Keratinocyte (primary cell): Measurements from ENCODE around the gene MDH1. TPM values are rescaled to one million over a fixed set of nuclear protein-coding genes. Genes with fewer than 3 reads are reported as not detected.

ENCODE experiments used
- DNase-seq: peaks from one replicate; pipeline ENCODE4 v3.0.0-alpha.2; 2011; ENCODE audit warnings: low read depth, missing footprints, low spot score
- FAIRE-seq: peaks from 2 replicates; lab custom pipeline; 2011; peaks lifted over from hg19 to GRCh38; lab: Jason Lieb, UNC
- H2AFZ ChIP-seq: 2 replicates; pipeline ENCODE4 v1.6.0; 2012; ENCODE audit warnings: low read length, control low read depth, inconsistent platforms; ENCODE audit not compliant: control insufficient read depth
- H3K27ac ChIP-seq: 2 replicates; pipeline ENCODE4 v1.5.1; 2011; ENCODE audit warnings: low read length; ENCODE audit not compliant: control insufficient read depth, insufficient read depth
- H3K27me3 ChIP-seq: 3 replicates; pipeline ENCODE4 v1.6.0; 2011; ENCODE audit warnings: low read length; ENCODE audit not compliant: control insufficient read depth, insufficient read depth; ENCODE audit errors: extremely low read depth
- H3K36me3 ChIP-seq, 2 experiments: 2 replicates in 1 of 2; 3 replicates in 1 of 2; pipeline ENCODE4 v1.5.1; 2011; ENCODE audit warnings: low read length in 2 of 2, mild to moderate bottlenecking in 1 of 2; ENCODE audit not compliant: control insufficient read depth in 2 of 2, insufficient read depth in 2 of 2; ENCODE audit errors: extremely low read depth in 1 of 2
- H3K4me1 ChIP-seq: 3 replicates; pipeline ENCODE4 v1.5.1; 2011; ENCODE audit warnings: low read length; ENCODE audit not compliant: control insufficient read depth, insufficient read depth; ENCODE audit errors: extremely low read depth
- H3K4me2 ChIP-seq: 3 replicates; pipeline ENCODE4 v1.6.0; 2011; ENCODE audit warnings: low read depth, low read length; ENCODE audit not compliant: control insufficient read depth, insufficient read depth; ENCODE audit errors: extremely low read depth
- H3K4me3 ChIP-seq, 3 experiments: fragments of 200-600 bp in 1 of 3; sonication (generic) in 1 of 3; 2 replicates in 2 of 3; 3 replicates in 1 of 3; pipeline ENCODE4 v1.5.1; 2011 to 2016; ENCODE audit warnings: low read length in 3 of 3, mild to moderate bottlenecking in 3 of 3, control low read depth in 2 of 3, inconsistent platforms in 1 of 3, low read depth in 1 of 3, mixed read lengths in 1 of 3, mixed run types in 1 of 3, moderate library complexity in 1 of 3; ENCODE audit not compliant: control insufficient read depth in 2 of 3, insufficient read depth in 2 of 3; ENCODE audit errors: extremely low read depth in 1 of 3
- H3K79me2 ChIP-seq: 2 replicates; pipeline ENCODE4 v1.6.0; 2012; ENCODE audit warnings: low read length; ENCODE audit not compliant: control insufficient read depth, insufficient read depth
- H3K9ac ChIP-seq: 3 replicates; pipeline ENCODE4 v1.6.0; 2011; ENCODE audit warnings: low read length; ENCODE audit not compliant: control insufficient read depth, insufficient read depth; ENCODE audit errors: extremely low read depth
- H3K9me1 ChIP-seq: 3 replicates; pipeline ENCODE4 v1.6.0; 2011; ENCODE audit warnings: low read length; ENCODE audit not compliant: control insufficient read depth, insufficient read depth; ENCODE audit errors: extremely low read depth
- H3K9me3 ChIP-seq: 2 replicates; pipeline ENCODE4 v1.5.1; 2012; ENCODE audit warnings: low read depth, low read length; ENCODE audit not compliant: control insufficient read depth
- H4K20me1 ChIP-seq: 3 replicates; pipeline ENCODE4 v1.6.0; 2011; ENCODE audit warnings: low read length; ENCODE audit not compliant: control insufficient read depth, insufficient read depth; ENCODE audit errors: extremely low read depth
- EZH2 ChIP-seq: IDR thresholded peaks from one replicate; pipeline ENCODE4 v1.6.1; 2012; ENCODE audit warnings: inconsistent platforms, mild to moderate bottlenecking, low read length, moderate library complexity
- dilution Hi-C: fragments of 300-500 bp; cut with MboI; formaldehyde crosslinking; loops from one replicate; pipeline ENCODE4 v1.7.0; 2020; ENCODE audit warnings: low sequenced_read_pairs; ENCODE audit not compliant: extremely low pct_ligation_motif_present
- polyA plus RNA-seq, 5 experiments: library from polyadenylated mRNA; depleted of rRNA in 3 of 5; stranded (reverse) in 3 of 5; stranded (forward) in 1 of 5; unstranded in 1 of 5; fragments of >200 nt; gene quantifications; 1 replicate in 1 of 5; 2 replicates in 3 of 5; 3 replicates in 1 of 5; pipeline versions ENCODE4 v1.2.1 to v1.2.3, GENCODE V29; 2011 to 2012; ENCODE audit warnings: missing spikeins in 2 of 5, low read depth in 1 of 5, low replicate concordance in 1 of 5
- TF ChIP-seq, protein P1 (sequence below), 3 experiments: IDR thresholded peaks in 1 of 3; conservative IDR thresholded peaks in 1 of 3; optimal IDR thresholded peaks in 1 of 3; 2 replicates in 2 of 3; 3 replicates in 1 of 3; pipeline versions ENCODE3 to v1.5.1; 2011; ENCODE audit warnings: low read length in 3 of 3, mild to moderate bottlenecking in 3 of 3, moderate library complexity in 2 of 3, control low read depth in 1 of 3, inconsistent platforms in 1 of 3; ENCODE audit not compliant: insufficient read depth in 2 of 3; ENCODE audit errors: extremely low read depth in 1 of 3

The MDH1 gene
- polyA plus RNA-seq, 1 donor (not counting 4 experiments of a cell fraction or from before 2014, with no cell fraction given): 320 TPM

DNA sequence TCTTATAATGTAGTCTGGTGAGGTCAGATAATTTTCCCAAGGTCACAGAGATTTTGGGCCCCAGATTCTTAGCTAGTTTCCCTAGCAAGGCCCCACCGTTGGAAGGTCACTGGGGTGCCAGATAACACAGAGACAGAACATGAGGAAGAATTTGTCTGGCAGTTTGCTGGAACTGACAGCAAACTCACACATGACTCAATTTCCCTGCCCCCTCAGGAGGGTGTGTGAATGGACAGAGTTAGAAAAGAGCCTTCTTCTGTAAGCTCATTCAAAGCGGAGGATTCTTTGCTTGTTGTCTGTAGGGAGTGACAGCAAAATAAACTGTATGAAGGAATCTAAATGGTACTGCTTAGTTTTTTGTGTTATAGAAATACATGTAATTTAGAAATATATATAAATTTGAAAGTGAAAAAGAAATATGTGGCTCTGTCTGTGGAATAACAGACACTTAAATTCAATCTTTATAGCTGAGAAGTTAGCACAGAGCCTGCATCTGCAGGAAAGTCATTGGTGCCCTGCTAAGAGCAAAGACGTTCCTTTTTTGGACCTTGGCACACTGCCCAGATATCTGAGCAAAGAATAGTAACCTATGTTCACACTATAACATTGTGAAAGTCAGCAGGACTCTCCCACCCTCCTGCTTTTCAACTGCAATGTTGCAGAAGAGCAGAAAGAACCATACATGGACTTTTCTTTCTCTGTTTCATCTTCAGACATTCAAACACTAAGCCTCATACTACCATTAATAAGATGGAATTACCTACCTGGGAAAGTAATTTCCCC, 2.1 kb downstream of the MDH1 start:
- no peak overlapping the region for H3K27ac ChIP-seq
- peak overlapping the region; percentile 13 for H3K4me2 ChIP-seq
- peaks cover 13% of the 10 kb centered on the region for H3K4me1 ChIP-seq
- dilution Hi-C loops: no loop called here
- no peak for TF ChIP-seq EZH2
- TF ChIP-seq, protein P1, sequence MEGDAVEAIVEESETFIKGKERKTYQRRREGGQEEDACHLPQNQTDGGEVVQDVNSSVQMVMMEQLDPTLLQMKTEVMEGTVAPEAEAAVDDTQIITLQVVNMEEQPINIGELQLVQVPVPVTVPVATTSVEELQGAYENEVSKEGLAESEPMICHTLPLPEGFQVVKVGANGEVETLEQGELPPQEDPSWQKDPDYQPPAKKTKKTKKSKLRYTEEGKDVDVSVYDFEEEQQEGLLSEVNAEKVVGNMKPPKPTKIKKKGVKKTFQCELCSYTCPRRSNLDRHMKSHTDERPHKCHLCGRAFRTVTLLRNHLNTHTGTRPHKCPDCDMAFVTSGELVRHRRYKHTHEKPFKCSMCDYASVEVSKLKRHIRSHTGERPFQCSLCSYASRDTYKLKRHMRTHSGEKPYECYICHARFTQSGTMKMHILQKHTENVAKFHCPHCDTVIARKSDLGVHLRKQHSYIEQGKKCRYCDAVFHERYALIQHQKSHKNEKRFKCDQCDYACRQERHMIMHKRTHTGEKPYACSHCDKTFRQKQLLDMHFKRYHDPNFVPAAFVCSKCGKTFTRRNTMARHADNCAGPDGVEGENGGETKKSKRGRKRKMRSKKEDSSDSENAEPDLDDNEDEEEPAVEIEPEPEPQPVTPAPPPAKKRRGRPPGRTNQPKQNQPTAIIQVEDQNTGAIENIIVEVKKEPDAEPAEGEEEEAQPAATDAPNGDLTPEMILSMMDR (optimal IDR thresholded peaks at IDR 0.05 in 1 of 3, IDR thresholded peaks at IDR 0.05 in 1 of 3, conservative IDR thresholded peaks at IDR 0.05 in 1 of 3; ENCODE audit: extremely low read depth in 1 of 3, insufficient read depth in 2 of 3, low read length in 3 of 3): no peak
- no peak overlapping the region for H3K9ac ChIP-seq
- H2AFZ ChIP-seq: no peak overlapping the region
- no peaks in the 10 kb centered on the region for H3K27me3 ChIP-seq
- DNase-seq: no peak
- peaks cover 2% of the 10 kb centered on the region for H3K9me1 ChIP-seq
- H3K4me3 ChIP-seq: no peak overlapping the region
- H4K20me1 ChIP-seq: no peaks in the 10 kb centered on the region
- peaks cover 53% of the 10 kb centered on the region for H3K79me2 ChIP-seq
- no peaks in the 10 kb centered on the region for H3K9me3 ChIP-seq
- no peak for FAIRE-seq
- H3K36me3 ChIP-seq: peaks cover 3 to 8% of the 10 kb centered on the region in 2 experiments

DNA sequence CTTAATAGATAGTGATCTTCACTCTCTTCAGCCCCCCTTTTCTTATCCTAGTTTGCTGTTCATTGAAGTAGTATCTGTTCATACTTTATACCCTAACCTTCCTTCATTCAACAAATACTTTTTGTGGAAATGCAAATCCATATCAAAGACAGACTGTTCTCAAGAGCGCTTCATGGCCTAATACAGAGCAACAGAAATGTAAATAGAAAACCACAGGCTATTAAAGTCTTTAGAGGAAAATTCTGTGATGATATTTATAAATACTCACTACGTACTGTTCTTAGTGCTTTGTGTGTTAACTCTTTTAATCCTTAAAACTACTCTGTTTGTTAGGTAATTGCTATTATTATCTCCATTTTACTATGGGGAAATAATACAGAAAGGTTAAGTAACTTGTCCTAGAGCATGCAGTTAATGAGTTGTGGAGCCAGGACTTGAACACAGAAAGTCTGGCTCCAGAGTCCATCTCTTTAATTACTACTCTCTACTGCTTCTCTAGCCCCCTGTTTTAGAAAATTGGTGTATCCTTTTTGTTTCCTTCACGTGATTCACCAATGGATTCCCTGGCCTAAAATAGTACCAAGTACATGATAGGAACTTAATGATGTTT, 2.9 kb downstream of the MDH1 start:
- no peak for FAIRE-seq
- H3K36me3 ChIP-seq: peaks cover 6 to 8% of the 10 kb centered on the region in 2 experiments
- H3K4me1 ChIP-seq: peaks cover 13% of the 10 kb centered on the region
- dilution Hi-C loops: no loop called here
- H3K79me2 ChIP-seq: peaks cover 54% of the 10 kb centered on the region
- no peak overlapping the region for H3K9ac ChIP-seq
- no peak for DNase-seq
- no peaks in the 10 kb centered on the region for H3K9me3 ChIP-seq
- peaks cover 2% of the 10 kb centered on the region for H3K9me1 ChIP-seq
- H3K4me2 ChIP-seq: no peak overlapping the region
- H3K27ac ChIP-seq: no peak overlapping the region
- H3K27me3 ChIP-seq: no peaks in the 10 kb centered on the region
- H3K4me3 ChIP-seq: no peak overlapping the region
- TF ChIP-seq EZH2: no peak
- TF ChIP-seq, protein P1 (optimal IDR thresholded peaks at IDR 0.05 in 1 of 3, IDR thresholded peaks at IDR 0.05 in 1 of 3, conservative IDR thresholded peaks at IDR 0.05 in 1 of 3; ENCODE audit: extremely low read depth in 1 of 3, insufficient read depth in 2 of 3, low read length in 3 of 3): no peak
- H2AFZ ChIP-seq: no peak overlapping the region
- H4K20me1 ChIP-seq: no peaks in the 10 kb centered on the region
